Ishikawa (cell line): ENCODE results near the gene OSBPL10.

Experiments used
- CEBPB ChIP-seq: IDR thresholded peaks from 2 replicates; pipeline ENCODE4 v1.6.1; 2012
- CREB1 ChIP-seq: IDR thresholded peaks from 2 replicates; pipeline ENCODE4 v1.6.1; 2012; ENCODE audit warnings: low read depth
- EGR1 ChIP-seq: IDR thresholded peaks from 2 replicates; pipeline ENCODE4 v1.6.1; 2012
- EP300 ChIP-seq: IDR thresholded peaks from 2 replicates; pipeline ENCODE4 v1.6.1; 2012; ENCODE audit warnings: borderline replicate concordance
- FOXM1 ChIP-seq: IDR thresholded peaks from 2 replicates; pipeline ENCODE4 v1.6.1; 2012; ENCODE audit warnings: low read depth, borderline replicate concordance
- MAX ChIP-seq: IDR thresholded peaks from 2 replicates; pipeline ENCODE4 v1.6.1; 2012
- NFIC ChIP-seq: IDR thresholded peaks from 2 replicates; pipeline ENCODE4 v1.6.1; 2012
- RAD21 ChIP-seq: IDR thresholded peaks from 2 replicates; pipeline ENCODE4 v1.6.1; 2012; ENCODE audit warnings: low read depth
- REST ChIP-seq: IDR thresholded peaks from 2 replicates; pipeline ENCODE4 v1.6.1; 2012; ENCODE audit warnings: low read depth, mild to moderate bottlenecking
- TAF1 ChIP-seq: IDR thresholded peaks from 2 replicates; pipeline ENCODE4 v1.6.1; 2012; ENCODE audit warnings: low read depth, mild to moderate bottlenecking
- TCF12 ChIP-seq: IDR thresholded peaks from 2 replicates; pipeline ENCODE4 v1.6.1; 2012; ENCODE audit warnings: low read depth
- TEAD4 ChIP-seq: IDR thresholded peaks from 2 replicates; pipeline ENCODE4 v1.6.1; 2012
- USF1 ChIP-seq: IDR thresholded peaks from 2 replicates; pipeline ENCODE4 v1.6.1; 2012
- YY1 ChIP-seq: IDR thresholded peaks from 2 replicates; pipeline ENCODE4 v1.6.1; 2012; ENCODE audit warnings: low read depth
- ZBTB7A ChIP-seq: IDR thresholded peaks from 2 replicates; pipeline ENCODE4 v1.6.1; 2012; ENCODE audit warnings: low read depth

Gene OSBPL10

GRCh38 chr3:31616711-31617110 lies 364.4 kb downstream of the OSBPL10 start:
- TF ChIP-seq CEBPB (no peak), YY1 (no peak), EGR1 (no peak), MAX (no peak), TEAD4 (no peak), TCF12 (no peak)

- TF ChIP-seq EP300 (no peak), TEAD4 (no peak), YY1 (no peak), RAD21 (no peak), REST (no peak), FOXM1 (no peak), TAF1 (no peak), USF1 (no peak), TCF12 (no peak), ZBTB7A (no peak), CREB1 (no peak), EGR1 (no peak), MAX (no peak), NFIC (no peak), CEBPB (no peak)
Observed at GRCh38 chr3:31615071-31615875, 365.8 kb downstream of the OSBPL10 start.

GRCh38 chr3:31614162-31614921 lies 366.7 kb downstream of the OSBPL10 start:
- TF ChIP-seq REST (no peak), RAD21 (no peak), CEBPB (peak; percentile 74)

GRCh38 chr3:31613654-31614053 lies 367.4 kb downstream of the OSBPL10 start:
- TF ChIP-seq FOXM1 = no peak
- no peak for TF ChIP-seq REST
- TF ChIP-seq YY1 = no peak
- TF ChIP-seq TEAD4 = no peak
- TF ChIP-seq EGR1 = no peak
- TF ChIP-seq CREB1 = no peak
- no peak for TF ChIP-seq USF1
- no peak for TF ChIP-seq NFIC
- no peak for TF ChIP-seq MAX
- TF ChIP-seq EP300 = no peak
- no peak for TF ChIP-seq ZBTB7A
- TF ChIP-seq RAD21 = no peak
- no peak for TF ChIP-seq TAF1
- TF ChIP-seq TCF12 = no peak
- TF ChIP-seq CEBPB = no peak
